ENCODE results near the gene MTARC2.

The MTARC2 gene

DNA sequence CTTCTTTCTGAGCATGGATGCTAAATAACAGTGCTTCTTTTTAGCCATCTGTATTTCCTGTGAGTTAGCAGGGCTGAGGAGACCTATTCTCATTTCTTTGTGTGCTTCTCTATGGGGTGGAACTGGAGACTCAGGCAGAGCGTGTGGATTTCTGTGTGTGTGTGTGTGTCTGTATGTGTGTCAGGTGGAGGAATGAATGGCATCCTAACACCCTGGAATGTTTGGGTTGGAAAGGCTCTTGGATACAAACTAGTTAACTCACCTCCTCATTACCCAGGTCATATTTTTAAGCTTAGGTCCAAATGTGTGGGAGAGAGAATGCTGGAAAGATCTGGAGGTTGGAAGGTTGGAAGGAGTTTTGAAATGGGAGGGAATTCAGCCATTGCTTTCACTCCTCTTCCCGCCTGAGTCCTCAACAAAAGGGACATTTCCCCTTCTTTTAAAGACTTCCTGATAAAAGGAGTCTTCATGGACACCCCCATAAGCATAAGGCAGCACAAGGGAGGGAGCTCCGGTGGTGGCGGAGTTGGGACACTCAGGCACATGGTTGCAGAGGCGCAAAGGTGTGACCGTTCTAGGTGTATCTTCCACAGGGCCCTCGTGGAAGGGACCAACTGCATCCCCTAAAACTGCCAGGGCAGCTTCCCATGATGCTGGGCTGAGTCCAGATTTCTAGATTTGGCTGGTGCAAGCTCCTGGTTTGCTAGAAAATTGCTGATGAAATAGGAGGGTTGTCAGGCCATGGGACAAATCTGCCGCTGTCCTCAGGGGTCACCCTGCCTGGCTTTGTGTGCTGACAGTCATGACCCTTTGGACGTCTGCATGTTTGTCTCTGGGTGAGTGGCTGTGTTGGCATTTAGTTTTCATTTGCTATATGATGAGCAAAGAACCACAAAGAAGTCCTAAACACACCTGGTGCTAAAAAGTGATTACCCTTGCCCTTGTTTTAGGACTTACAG, 76.2 kb downstream of the MTARC2 start:
- no peaks in the 10 kb centered on the region for H3K27me3 ChIP-seq
- H3K4me3 ChIP-seq (ENCODE audit: low read depth in 1 of 2, low read length in 1 of 2) = no peak overlapping the region
- H3K9me3 ChIP-seq = no peaks in the 10 kb centered on the region
- no peaks in the 10 kb centered on the region for H3K4me1 ChIP-seq (ENCODE audit: control insufficient read depth in 1 of 2, insufficient read depth in 1 of 2, low read depth in 1 of 2, low read length in 1 of 2)
- H3K27ac ChIP-seq = no peak overlapping the region
- H3K36me3 ChIP-seq = peaks cover 54% of the 10 kb centered on the region
- TF ChIP-seq, protein P1, sequence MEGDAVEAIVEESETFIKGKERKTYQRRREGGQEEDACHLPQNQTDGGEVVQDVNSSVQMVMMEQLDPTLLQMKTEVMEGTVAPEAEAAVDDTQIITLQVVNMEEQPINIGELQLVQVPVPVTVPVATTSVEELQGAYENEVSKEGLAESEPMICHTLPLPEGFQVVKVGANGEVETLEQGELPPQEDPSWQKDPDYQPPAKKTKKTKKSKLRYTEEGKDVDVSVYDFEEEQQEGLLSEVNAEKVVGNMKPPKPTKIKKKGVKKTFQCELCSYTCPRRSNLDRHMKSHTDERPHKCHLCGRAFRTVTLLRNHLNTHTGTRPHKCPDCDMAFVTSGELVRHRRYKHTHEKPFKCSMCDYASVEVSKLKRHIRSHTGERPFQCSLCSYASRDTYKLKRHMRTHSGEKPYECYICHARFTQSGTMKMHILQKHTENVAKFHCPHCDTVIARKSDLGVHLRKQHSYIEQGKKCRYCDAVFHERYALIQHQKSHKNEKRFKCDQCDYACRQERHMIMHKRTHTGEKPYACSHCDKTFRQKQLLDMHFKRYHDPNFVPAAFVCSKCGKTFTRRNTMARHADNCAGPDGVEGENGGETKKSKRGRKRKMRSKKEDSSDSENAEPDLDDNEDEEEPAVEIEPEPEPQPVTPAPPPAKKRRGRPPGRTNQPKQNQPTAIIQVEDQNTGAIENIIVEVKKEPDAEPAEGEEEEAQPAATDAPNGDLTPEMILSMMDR (IDR thresholded peaks at IDR 0.05) = no peak

DNA sequence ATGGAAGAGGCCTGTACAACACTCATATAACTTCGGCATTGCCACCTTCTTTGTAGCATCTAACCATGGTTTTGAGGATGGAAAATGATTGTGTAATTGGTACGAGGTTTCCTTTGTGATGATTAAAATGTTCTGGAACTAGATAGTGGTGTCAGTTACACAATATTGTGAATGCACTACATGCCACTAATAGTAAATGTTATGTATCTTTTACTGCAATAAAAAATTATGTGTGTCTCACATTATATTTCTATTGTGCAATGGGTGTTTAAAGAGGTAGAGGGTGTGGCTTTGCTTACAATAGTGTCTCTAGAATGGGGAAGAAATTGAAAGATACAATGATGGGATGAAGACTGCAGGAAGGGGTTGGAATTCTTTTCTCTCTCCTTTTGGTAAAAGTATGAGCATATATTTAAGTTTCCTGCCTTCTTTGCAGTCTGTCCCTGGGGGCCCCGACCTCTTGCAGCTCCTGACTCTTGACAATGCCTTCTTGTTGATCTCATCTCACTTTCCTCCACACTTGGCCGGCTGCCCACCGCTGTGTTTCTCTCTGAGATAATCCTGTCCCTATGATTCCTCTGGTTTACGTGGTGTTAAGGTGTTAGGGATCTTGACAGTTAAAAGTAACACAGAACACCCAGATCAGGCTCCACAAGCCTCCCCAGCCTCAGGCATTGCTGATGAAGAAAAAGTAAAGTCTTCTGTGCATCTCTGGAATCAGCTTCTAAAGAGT, 77.9 kb downstream of the MTARC2 start:
- Histone ChIP-seq H3K27me3 (no peaks in the 10 kb centered on the region), H3K27ac (no peak overlapping the region), H3K4me1 (ENCODE audit: control insufficient read depth in 1 of 2, insufficient read depth in 1 of 2, low read depth in 1 of 2, low read length in 1 of 2) (no peaks in the 10 kb centered on the region), H3K36me3 (peaks cover 49% of the 10 kb centered on the region), H3K4me3 (ENCODE audit: low read depth in 1 of 2, low read length in 1 of 2) (no peak overlapping the region), H3K9me3 (no peaks in the 10 kb centered on the region)
- TF ChIP-seq, protein P1 (IDR thresholded peaks at IDR 0.05) = no peak

DNA sequence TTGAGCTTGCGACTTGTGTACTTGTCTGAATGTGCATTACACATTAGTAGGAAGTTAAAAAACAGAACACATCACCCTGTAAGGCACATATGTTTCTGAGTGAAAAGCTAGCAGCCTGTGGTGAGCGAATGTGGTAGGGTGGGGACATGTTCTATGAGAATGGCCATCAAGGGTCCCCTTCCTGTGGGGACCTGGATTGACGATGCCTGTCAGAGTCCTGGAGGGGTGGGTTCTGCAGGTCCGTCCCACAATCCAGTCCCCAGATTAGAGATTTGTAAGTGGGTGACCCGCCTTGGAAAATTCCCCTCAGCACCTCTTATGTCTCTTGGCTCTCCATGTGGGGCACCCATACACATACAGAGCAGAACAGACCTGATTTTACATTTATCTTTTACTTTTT, 78.6 kb downstream of the MTARC2 start:
- Histone ChIP-seq H3K4me3 (ENCODE audit: low read depth in 1 of 2, low read length in 1 of 2) (no peak overlapping the region), H3K4me1 (ENCODE audit: control insufficient read depth in 1 of 2, insufficient read depth in 1 of 2, low read depth in 1 of 2, low read length in 1 of 2) (no peaks in the 10 kb centered on the region), H3K27me3 (no peaks in the 10 kb centered on the region), H3K36me3 (peaks cover 45% of the 10 kb centered on the region), H3K27ac (no peak overlapping the region), H3K9me3 (no peaks in the 10 kb centered on the region)
- TF ChIP-seq, protein P1 (IDR thresholded peaks at IDR 0.05) = no peak

DNA sequence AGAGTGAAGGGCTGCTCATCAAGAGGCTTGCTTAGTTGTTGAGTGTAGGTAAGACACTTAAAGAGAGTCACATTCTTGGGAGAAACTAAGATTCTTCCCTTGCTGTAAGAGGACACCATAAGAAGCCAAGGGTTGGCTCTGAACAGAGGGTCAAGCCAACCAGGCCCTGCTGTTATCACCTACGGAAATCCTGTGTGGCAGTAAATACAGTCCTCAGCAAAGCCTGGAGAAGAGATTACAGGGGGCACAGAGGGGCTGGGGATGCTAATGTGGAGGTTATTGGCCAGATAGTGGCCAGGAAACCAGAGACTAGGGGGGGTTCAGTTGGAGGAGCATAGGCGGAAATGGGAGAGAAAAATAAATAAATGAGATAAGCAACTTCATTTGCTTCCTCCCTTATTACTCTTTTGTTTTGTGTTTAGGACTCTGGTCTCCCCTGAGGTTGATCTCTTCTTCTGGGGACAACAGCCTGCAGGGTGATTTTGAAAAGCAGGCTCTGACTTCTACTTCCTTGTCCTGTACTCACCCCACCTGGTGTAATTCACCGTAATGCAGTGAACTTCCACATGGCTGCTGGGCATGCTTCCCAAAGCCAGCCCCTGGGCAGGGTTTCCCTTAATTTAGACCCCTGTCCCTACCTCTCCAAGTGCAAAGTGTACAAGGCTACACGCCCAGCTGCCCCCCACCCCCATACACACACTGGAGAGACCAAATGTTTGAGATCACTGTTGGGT, 79.5 kb downstream of the MTARC2 start:
- Histone ChIP-seq H3K4me1 (ENCODE audit: control insufficient read depth in 1 of 2, insufficient read depth in 1 of 2, low read depth in 1 of 2, low read length in 1 of 2) (no peaks in the 10 kb centered on the region), H3K4me3 (ENCODE audit: low read depth in 1 of 2, low read length in 1 of 2) (no peak overlapping the region), H3K9me3 (no peaks in the 10 kb centered on the region), H3K27me3 (no peaks in the 10 kb centered on the region), H3K27ac (no peak overlapping the region), H3K36me3 (peaks cover 40% of the 10 kb centered on the region)
- TF ChIP-seq, protein P1 (IDR thresholded peaks at IDR 0.05) = no peak

DNA sequence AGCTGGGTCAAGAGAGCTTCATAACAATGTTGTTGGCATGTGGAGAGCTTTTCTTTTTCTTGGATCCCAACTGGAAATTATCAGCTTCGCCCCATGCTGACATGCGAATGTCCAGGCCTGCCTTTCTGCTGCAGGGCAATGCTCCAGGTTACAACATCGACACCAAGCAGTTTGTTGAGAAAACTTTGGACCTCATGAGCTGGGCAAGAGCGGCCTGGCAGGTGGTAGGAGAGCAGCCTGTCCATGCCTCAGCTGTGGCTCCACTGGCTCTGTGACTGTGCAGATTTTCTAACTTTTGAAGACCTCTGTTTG, 80.0 kb downstream of the MTARC2 start:
- Histone ChIP-seq H3K4me1 (ENCODE audit: control insufficient read depth in 1 of 2, insufficient read depth in 1 of 2, low read depth in 1 of 2, low read length in 1 of 2) (no peaks in the 10 kb centered on the region), H3K4me3 (ENCODE audit: low read depth in 1 of 2, low read length in 1 of 2) (no peak overlapping the region), H3K27ac (no peak overlapping the region), H3K9me3 (no peaks in the 10 kb centered on the region), H3K36me3 (peaks cover 35% of the 10 kb centered on the region), H3K27me3 (no peaks in the 10 kb centered on the region)
- TF ChIP-seq, protein P1 (IDR thresholded peaks at IDR 0.05) = no peak

Data from neutrophil (primary cell).